Endothelial cell of umbilical vein (primary cell): Measurements from ENCODE around the gene RFXANK. TPM values are rescaled to one million over a fixed set of nuclear protein-coding genes. Genes with fewer than 3 reads are reported as not detected.

ENCODE experiments used
- BruUV-seq: library from RNA; stranded (reverse); fragments of 400-500 nt; replicated peaks from 2 replicates; lab custom pipeline; 2021; lab: Mats Ljungman, UMichigan
- CTCF ChIA-PET: fragments of 300-600, 350-600 bp; sonication (Branson Sonifier 250); formaldehyde crosslinking; loops from one replicate; lab custom pipeline; 2021; ENCODE audit warnings: antibody characterized with exemption, inconsistent platforms; lab: Charles Lee
- POLR2A ChIA-PET: fragments of 300-600, 350-600 bp; sonication (Branson Sonifier 250); formaldehyde crosslinking; loops from one replicate; lab custom pipeline; 2021; ENCODE audit warnings: antibody characterized with exemption, inconsistent platforms; lab: Charles Lee
- DNase-seq: peaks from one replicate; pipeline ENCODE4 v3.0.0-alpha.2; 2011; ENCODE audit warnings: low read depth, low spot score
- FAIRE-seq: peaks from 2 replicates; lab custom pipeline; 2011; peaks lifted over from hg19 to GRCh38; lab: Jason Lieb, UNC
- H2AFZ ChIP-seq: 2 replicates; pipeline ENCODE4 v1.6.0; 2012; ENCODE audit warnings: low read depth, low read length, control low read depth, inconsistent platforms
- H3K27ac ChIP-seq: 2 replicates; pipeline ENCODE4 v1.5.1; 2011; ENCODE audit warnings: low read depth, mild to moderate bottlenecking, control low read depth, low read length, moderate library complexity; ENCODE audit not compliant: insufficient read depth
- H3K27me3 ChIP-seq, 2 experiments: 2 replicates each; pipeline versions ENCODE4 v1.6.0 to v1.6.1; 2011; ENCODE audit warnings: low read length in 2 of 2, mixed read lengths in 1 of 2; ENCODE audit not compliant: control insufficient read depth in 2 of 2, insufficient read depth in 2 of 2
- H3K36me3 ChIP-seq, 2 experiments: 2 replicates in 1 of 2; 3 replicates in 1 of 2; pipeline ENCODE4 v1.5.1; 2011; ENCODE audit warnings: low read length in 2 of 2, mild to moderate bottlenecking in 1 of 2, moderate library complexity in 1 of 2; ENCODE audit not compliant: control insufficient read depth in 2 of 2, insufficient read depth in 2 of 2; ENCODE audit errors: extremely low read depth in 1 of 2
- H3K4me1 ChIP-seq: 3 replicates; pipeline ENCODE4 v1.5.1; 2011; ENCODE audit warnings: mild to moderate bottlenecking, low read length; ENCODE audit not compliant: control insufficient read depth, insufficient read depth; ENCODE audit errors: extremely low read depth
- H3K4me2 ChIP-seq: 2 replicates; pipeline ENCODE4 v1.6.1; 2011; ENCODE audit warnings: low read length, control low read depth, mixed read lengths; ENCODE audit not compliant: insufficient read depth
- H3K4me3 ChIP-seq, 3 experiments: fragments of 200-600 bp in 1 of 3; sonication (generic), shearing (Covaris generic) in 1 of 3; replicated peaks in 1 of 3; 2 replicates each; pipeline ENCODE4 v1.5.1; 2011 to 2016; ENCODE audit warnings: control low read depth in 3 of 3, low read length in 3 of 3, mild to moderate bottlenecking in 2 of 3, inconsistent platforms in 1 of 3, low read depth in 1 of 3, moderate library complexity in 1 of 3; ENCODE audit not compliant: insufficient read depth in 1 of 3
- H3K79me2 ChIP-seq: 2 replicates; pipeline ENCODE4 v1.6.0; 2012; ENCODE audit warnings: low read length, inconsistent platforms; ENCODE audit not compliant: control insufficient read depth, insufficient read depth
- H3K9ac ChIP-seq: replicated peaks from 2 replicates; pipeline ENCODE3; 2011; ENCODE audit warnings: low read length, control low read depth; ENCODE audit not compliant: insufficient read depth; ENCODE audit errors: extremely low read depth
- H3K9me1 ChIP-seq: replicated peaks from 3 replicates; pipeline ENCODE4 v1.6.0; 2011; ENCODE audit warnings: mild to moderate bottlenecking, low read length; ENCODE audit not compliant: control insufficient read depth, insufficient read depth; ENCODE audit errors: extremely low read depth
- H3K9me3 ChIP-seq: replicated peaks from 2 replicates; pipeline ENCODE4 v1.5.1; 2012; ENCODE audit warnings: low read length, inconsistent platforms; ENCODE audit not compliant: control insufficient read depth, insufficient read depth
- H4K20me1 ChIP-seq: replicated peaks from 2 replicates; pipeline ENCODE3; 2011; ENCODE audit warnings: mild to moderate bottlenecking, low read length; ENCODE audit not compliant: control insufficient read depth, insufficient read depth; ENCODE audit errors: extremely low read depth
- FOS ChIP-seq: IDR thresholded peaks from 2 replicates; pipeline ENCODE4 v1.6.1; 2011; ENCODE audit warnings: mild to moderate bottlenecking, low read length, moderate library complexity, borderline replicate concordance; ENCODE audit not compliant: insufficient read depth
- MAX ChIP-seq: IDR thresholded peaks from 2 replicates; pipeline ENCODE4 v1.6.1; 2011; ENCODE audit not compliant: insufficient read depth, insufficient read length
- dilution Hi-C: fragments of 300-500 bp; cut with MboI; formaldehyde crosslinking; loops from one replicate; pipeline ENCODE4 v1.15.0; 2019; ENCODE audit warnings: low sequenced_read_pairs; ENCODE audit not compliant: extremely low pct_ligation_motif_present
- intact Hi-C: fragments of 100-400 bp; cut with micrococcal nuclease; formaldehyde crosslinking; loops from one replicate; pipeline ENCODE4 v1.10.0; 2022
- polyA plus RNA-seq, 4 experiments: library from polyadenylated mRNA; depleted of rRNA in 3 of 4; stranded (reverse) in 3 of 4; unstranded in 1 of 4; fragments of >200 nt; gene quantifications; 2 replicates each; pipeline versions ENCODE4 v1.2.1 to v1.2.3, GENCODE V29; 2011 to 2012; ENCODE audit warnings: missing spikeins in 1 of 4
- total RNA-seq: library from RNA; stranded (reverse); gene quantifications from 2 replicates; pipeline ENCODE4 v1.2.3, GENCODE V29; 2021
- TF ChIP-seq, protein P1 (sequence below), 2 donors: IDR thresholded peaks; 1 replicate in 1 of 2; 2 replicates in 1 of 2; pipeline ENCODE4 v1.5.1; 2011; ENCODE audit warnings: low read length in 2 of 2, mild to moderate bottlenecking in 2 of 2, moderate library complexity in 2 of 2, control low read depth in 1 of 2, inconsistent platforms in 1 of 2, low read depth in 1 of 2; ENCODE audit not compliant: insufficient read depth in 1 of 2; ENCODE audit errors: extremely low read depth in 1 of 2

RFXANK gene
- total and polyA plus RNA-seq, 2 donors (not counting 3 experiments of a cell fraction or from before 2014, with no cell fraction given) = 105 to 124 TPM

GRCh38 chr19:19152668-19153384, 39.2 kb upstream of the RFXANK start:
- H3K4me3 ChIP-seq = no peak overlapping the region
- no peak overlapping the region for H2AFZ ChIP-seq
- POLR2A ChIA-PET = no interaction called here
- dilution Hi-C loops (no loop called here), intact Hi-C loops (no loop called here)
- DNase-seq = no peak
- H3K27me3 ChIP-seq = no peaks in the 10 kb centered on the region
- no peak overlapping the region for H3K9ac ChIP-seq
- BruUV-seq = no TSS peak
- no peaks in the 10 kb centered on the region for H4K20me1 ChIP-seq
- no peak for FAIRE-seq
- H3K4me1 ChIP-seq = no peaks in the 10 kb centered on the region
- TF ChIP-seq MAX = no peak
- no peak overlapping the region for H3K27ac ChIP-seq
- H3K4me2 ChIP-seq = no peak overlapping the region
- H3K9me1 ChIP-seq = no peaks in the 10 kb centered on the region
- H3K79me2 ChIP-seq = no peaks in the 10 kb centered on the region
- CTCF ChIA-PET = interaction anchor here (3.0 kb wide), 1 partner anchor 22 kb away, joined by 9 read pairs; no protein-coding TSS in a partner anchor
- H3K9me3 ChIP-seq = no peaks in the 10 kb centered on the region
- no peaks in the 10 kb centered on the region for H3K36me3 ChIP-seq

GRCh38 chr19:19154768-19155494, 37.1 kb upstream of the RFXANK start:
- Histone ChIP-seq H3K9me3 (no peaks in the 10 kb centered on the region), H3K4me2 (no peak overlapping the region), H3K4me3 (no peak overlapping the region), H4K20me1 (no peaks in the 10 kb centered on the region), H3K9me1 (no peaks in the 10 kb centered on the region), H3K9ac (no peak overlapping the region), H3K79me2 (no peaks in the 10 kb centered on the region), H3K4me1 (no peaks in the 10 kb centered on the region), H3K27me3 (no peaks in the 10 kb centered on the region), H3K27ac (no peak overlapping the region), H2AFZ (no peak overlapping the region), H3K36me3 (no peaks in the 10 kb centered on the region)
- ChIA-PET POLR2A (interaction anchor here (0.6 kb wide), 1 partner anchor 862 kb away, joined by 6 read pairs; no protein-coding TSS in a partner anchor), CTCF (interaction anchor here (0.7 to 4.4 kb wide), 3 partner anchors 9 to 20 kb away, joined by 3 to 23 read pairs (median 9); no protein-coding TSS in a partner anchor)
- FAIRE-seq = no peak
- intact Hi-C loops (no loop called here), dilution Hi-C loops (no loop called here)
- TF ChIP-seq, protein P1, sequence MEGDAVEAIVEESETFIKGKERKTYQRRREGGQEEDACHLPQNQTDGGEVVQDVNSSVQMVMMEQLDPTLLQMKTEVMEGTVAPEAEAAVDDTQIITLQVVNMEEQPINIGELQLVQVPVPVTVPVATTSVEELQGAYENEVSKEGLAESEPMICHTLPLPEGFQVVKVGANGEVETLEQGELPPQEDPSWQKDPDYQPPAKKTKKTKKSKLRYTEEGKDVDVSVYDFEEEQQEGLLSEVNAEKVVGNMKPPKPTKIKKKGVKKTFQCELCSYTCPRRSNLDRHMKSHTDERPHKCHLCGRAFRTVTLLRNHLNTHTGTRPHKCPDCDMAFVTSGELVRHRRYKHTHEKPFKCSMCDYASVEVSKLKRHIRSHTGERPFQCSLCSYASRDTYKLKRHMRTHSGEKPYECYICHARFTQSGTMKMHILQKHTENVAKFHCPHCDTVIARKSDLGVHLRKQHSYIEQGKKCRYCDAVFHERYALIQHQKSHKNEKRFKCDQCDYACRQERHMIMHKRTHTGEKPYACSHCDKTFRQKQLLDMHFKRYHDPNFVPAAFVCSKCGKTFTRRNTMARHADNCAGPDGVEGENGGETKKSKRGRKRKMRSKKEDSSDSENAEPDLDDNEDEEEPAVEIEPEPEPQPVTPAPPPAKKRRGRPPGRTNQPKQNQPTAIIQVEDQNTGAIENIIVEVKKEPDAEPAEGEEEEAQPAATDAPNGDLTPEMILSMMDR (IDR thresholded peaks at IDR 0.05; ENCODE audit: extremely low read depth in 1 of 2, insufficient read depth in 1 of 2, low read depth in 1 of 2, low read length in 2 of 2) = no peak
- no peak for TF ChIP-seq FOS
- DNase-seq = no peak
- no TSS peak for BruUV-seq
